ENCODE data around the gene SLC66A2. TPM values are rescaled to one million over a fixed set of nuclear protein-coding genes. Genes with fewer than 3 reads are reported as not detected.

Gene SLC66A2
- total RNA-seq, 1 donor from 2014 or later, result 34.4 TPM

GRCh38 chr18:79877163-79878091 is 74.0 kb downstream of the SLC66A2 start:
- no peak overlapping the region for H3K27ac Mint-ChIP-seq
- H3K4me1 Mint-ChIP-seq, result peaks cover 2% of the 10 kb centered on the region
- H3K27me3 Mint-ChIP-seq (ENCODE audit: low read depth), result peaks cover 7% of the 10 kb centered on the region
- no peaks in the 10 kb centered on the region for H3K36me3 Mint-ChIP-seq
- H3K4me3 Mint-ChIP-seq, result no peak overlapping the region
- peaks cover 12% of the 10 kb centered on the region for H3K9me3 Mint-ChIP-seq
- no peak for DNase-seq (ENCODE audit: low spot score in 2 of 2, unreplicated experiment in 2 of 2)
- no peak for TF ChIP-seq CTCF (IDR thresholded peaks at IDR 0.05; ENCODE audit: unreplicated experiment)

DNA sequence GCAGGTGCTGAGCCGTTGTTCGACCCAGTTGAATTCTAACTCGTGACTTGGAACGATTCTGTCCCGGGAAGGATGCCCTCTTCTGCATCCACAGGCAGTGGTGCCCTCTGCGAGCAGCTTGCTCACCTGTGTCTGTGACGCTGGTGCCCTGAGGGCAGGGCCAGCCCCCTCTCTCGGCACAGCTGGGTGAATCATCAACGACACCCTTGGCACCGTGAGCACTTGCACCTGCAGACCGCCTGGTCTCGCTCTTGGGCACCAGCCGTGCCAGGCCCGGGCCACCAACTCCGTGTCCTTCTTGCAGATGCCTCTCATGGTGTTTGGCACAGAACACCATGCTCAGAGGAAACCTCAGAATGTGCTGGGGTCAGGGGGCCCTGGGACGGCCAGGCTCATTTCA is 75.0 kb downstream of the SLC66A2 start:
- no peaks in the 10 kb centered on the region for H3K36me3 Mint-ChIP-seq
- H3K4me1 Mint-ChIP-seq, result peaks cover 2% of the 10 kb centered on the region
- no peak for DNase-seq (ENCODE audit: low spot score in 2 of 2, unreplicated experiment in 2 of 2)
- H3K27ac Mint-ChIP-seq, result no peak overlapping the region
- TF ChIP-seq CTCF (IDR thresholded peaks at IDR 0.05; ENCODE audit: unreplicated experiment), result no peak
- no peak overlapping the region for H3K4me3 Mint-ChIP-seq
- H3K27me3 Mint-ChIP-seq (ENCODE audit: low read depth), result peaks cover 7% of the 10 kb centered on the region
- H3K9me3 Mint-ChIP-seq, result peaks cover 8% of the 10 kb centered on the region

DNA sequence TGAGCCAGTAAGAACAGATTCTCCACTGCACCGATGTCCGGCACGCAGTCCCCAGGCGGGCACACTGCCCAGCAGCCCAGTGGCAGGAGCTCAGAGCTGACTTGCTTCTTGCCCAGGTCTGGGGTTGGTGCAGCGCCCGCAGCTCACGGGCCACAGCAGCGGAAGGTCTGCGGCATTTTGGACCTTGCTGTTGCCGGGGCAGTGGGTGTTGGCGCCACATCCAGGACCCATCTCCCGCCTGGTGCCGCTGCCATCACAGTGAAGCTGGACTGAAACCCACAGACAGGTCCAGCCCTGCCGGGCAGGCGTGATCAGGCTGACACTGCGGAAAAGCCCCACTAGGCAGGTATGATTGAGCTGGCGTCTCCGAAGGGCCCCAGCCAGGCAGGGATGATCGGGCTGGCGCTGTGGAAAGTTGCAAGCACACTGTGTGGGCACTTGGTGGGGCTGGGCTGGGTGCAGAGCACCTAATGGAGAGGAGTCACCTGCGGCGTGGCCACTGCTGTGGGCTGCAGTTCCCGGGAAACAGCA is 75.5 kb downstream of the SLC66A2 start:
- Mint-ChIP-seq H3K4me1 (peaks cover 2% of the 10 kb centered on the region), H3K27me3 (ENCODE audit: low read depth) (peaks cover 7% of the 10 kb centered on the region), H3K9me3 (peaks cover 6% of the 10 kb centered on the region), H3K36me3 (no peaks in the 10 kb centered on the region), H3K4me3 (no peak overlapping the region), H3K27ac (no peak overlapping the region)
- no peak for DNase-seq (ENCODE audit: low spot score in 2 of 2, unreplicated experiment in 2 of 2)
- TF ChIP-seq CTCF (IDR thresholded peaks at IDR 0.05; ENCODE audit: unreplicated experiment), result no peak

GRCh38 chr18:79875531-79875919 is 75.9 kb downstream of the SLC66A2 start:
- peaks cover 2% of the 10 kb centered on the region for H3K4me1 Mint-ChIP-seq
- H3K9me3 Mint-ChIP-seq, result peaks cover 1% of the 10 kb centered on the region
- DNase-seq (ENCODE audit: low spot score in 2 of 2, unreplicated experiment in 2 of 2), result no peak
- H3K27ac Mint-ChIP-seq, result no peak overlapping the region
- H3K36me3 Mint-ChIP-seq, result no peaks in the 10 kb centered on the region
- TF ChIP-seq CTCF (IDR thresholded peaks at IDR 0.05; ENCODE audit: unreplicated experiment), result no peak
- H3K27me3 Mint-ChIP-seq (ENCODE audit: low read depth), result peaks cover 7% of the 10 kb centered on the region
- no peak overlapping the region for H3K4me3 Mint-ChIP-seq

- H3K27ac Mint-ChIP-seq, result no peak overlapping the region
- no peak overlapping the region for H3K4me3 Mint-ChIP-seq
- H3K9me3 Mint-ChIP-seq, result no peaks in the 10 kb centered on the region
- H3K36me3 Mint-ChIP-seq, result no peaks in the 10 kb centered on the region
- DNase-seq (ENCODE audit: low spot score in 2 of 2, unreplicated experiment in 2 of 2), result no peak
- H3K4me1 Mint-ChIP-seq, result peaks cover 2% of the 10 kb centered on the region
- peaks cover 7% of the 10 kb centered on the region for H3K27me3 Mint-ChIP-seq (ENCODE audit: low read depth)
- no peak for TF ChIP-seq CTCF (IDR thresholded peaks at IDR 0.05; ENCODE audit: unreplicated experiment)
Observed at GRCh38 chr18:79874553-79875530, 76.6 kb downstream of the SLC66A2 start.

Measured in mesothelial cell of epicardium (in vitro differentiated cells).